HCT116 (cell line): ENCODE results near the gene ABCC1. TPM values are rescaled to one million over a fixed set of nuclear protein-coding genes. Genes with fewer than 3 reads are reported as not detected.

Source experiments
- ATAC-seq: fragments of 200-7000 bp; cut with Tn5 transposase; 2 replicates; pipeline ENCODE4 v1.9.1; 2020; ENCODE audit warnings: mild to moderate bottlenecking, moderate library complexity
- BruUV-seq: library from RNA; stranded (reverse); fragments of 400-500 nt; replicated peaks from 2 replicates; lab custom pipeline; 2021; lab: Mats Ljungman, UMichigan
- CTCF ChIA-PET: fragments of 300-600 bp; sonication (Branson Sonifier 250); formaldehyde crosslinking; loops from one replicate; lab custom pipeline; 2021; ENCODE audit warnings: antibody characterized with exemption; lab: Charles Lee
- POLR2A ChIA-PET: fragments of 300-600, 350-600 bp; sonication (Branson Sonifier 250); formaldehyde crosslinking; loops from one replicate; lab custom pipeline; 2021; ENCODE audit warnings: antibody characterized with exemption; lab: Charles Lee
- RAD21 ChIA-PET, 2 experiments: fragments of 300-600 bp; sonication (Branson Sonifier 250); formaldehyde crosslinking; loops; one replicate each; lab custom pipeline; 2023; ENCODE audit warnings: low total read pairs in 2 of 2; ENCODE audit not compliant: uncharacterized antibody in 2 of 2, unreplicated experiment in 2 of 2, low non-redundant PET in 1 of 2; lab: Charles Lee
- DNase-seq: peaks from one replicate; pipeline ENCODE4 v3.0.0-alpha.2; 2010; ENCODE audit warnings: low read depth, low spot score
- H2AFZ ChIP-seq: fragments of 200-600 bp; shearing (Covaris generic), sonication (generic); 2 replicates; pipeline ENCODE4 v1.6.1; 2017; ENCODE audit warnings: low read depth, mixed run types, mixed read lengths, antibody characterized with exemption, low read length; ENCODE audit not compliant: poor library complexity, severe bottlenecking
- H3K27ac ChIP-seq: 2 replicates; pipeline ENCODE4 v1.5.1; 2012; ENCODE audit warnings: low read depth, low read length
- H3K27me3 ChIP-seq: fragments of 200-600 bp; sonication (generic); 2 replicates; pipeline ENCODE4 v1.6.1; 2016; ENCODE audit warnings: mixed run types, low read length, mixed read lengths; ENCODE audit not compliant: insufficient read depth
- H3K36me3 ChIP-seq, 2 experiments: fragments of 200-500 bp in 1 of 2; fragments of 200-600 bp in 1 of 2; sonication (Bioruptor generic) in 1 of 2; sonication (generic) in 1 of 2; 2 replicates each; pipeline versions ENCODE4 v1.5.1 to v1.6.1; 2014 to 2016; ENCODE audit warnings: low read length in 2 of 2, inconsistent platforms in 1 of 2, mixed read lengths in 1 of 2, mixed run types in 1 of 2; ENCODE audit not compliant: insufficient read depth in 2 of 2, control insufficient read depth in 1 of 2
- H3K4me1 ChIP-seq, 2 experiments: fragments of 200-600 bp in 1 of 2; sonication (generic) in 1 of 2; 2 replicates each; pipeline versions ENCODE4 v1.5.1 to v1.6.1; 2012 to 2017; ENCODE audit warnings: low read length in 2 of 2, inconsistent platforms in 1 of 2, mild to moderate bottlenecking in 1 of 2, mixed read lengths in 1 of 2, mixed run types in 1 of 2, moderate library complexity in 1 of 2; ENCODE audit not compliant: insufficient read depth in 2 of 2, control insufficient read depth in 1 of 2
- H3K4me2 ChIP-seq: fragments of 200-600 bp; sonication (generic); 2 replicates; pipeline ENCODE4 v1.6.1; 2017; ENCODE audit warnings: mixed run types, low read length, mixed read lengths
- H3K4me3 ChIP-seq, 2 experiments: fragments of 200-600 bp in 1 of 2; sonication (generic) in 1 of 2; replicated peaks in 1 of 2; 2 replicates each; pipeline ENCODE4 v1.5.1; 2011 to 2016; ENCODE audit warnings: low read length in 2 of 2, control low read depth in 1 of 2, low read depth in 1 of 2, mild to moderate bottlenecking in 1 of 2, mixed read lengths in 1 of 2, mixed run types in 1 of 2
- H3K79me2 ChIP-seq: fragments of 200-600 bp; sonication (generic); 2 replicates; pipeline ENCODE4 v1.6.1; 2017; ENCODE audit warnings: mild to moderate bottlenecking, mixed run types, low read length, moderate library complexity, mixed read lengths; ENCODE audit not compliant: insufficient read depth
- H3K9ac ChIP-seq: fragments of 200-600 bp; sonication (generic); 2 replicates; pipeline ENCODE4 v1.6.1; 2016; ENCODE audit warnings: low read length, mixed read lengths
- H3K9me2 ChIP-seq: fragments of 200-600 bp; sonication (generic), shearing (Covaris generic); 2 replicates; pipeline ENCODE4 v1.6.1; 2017; ENCODE audit warnings: mixed run types, mild to moderate bottlenecking, moderate library complexity; ENCODE audit not compliant: insufficient read depth
- H3K9me3 ChIP-seq, 2 experiments: fragments of 200-500 bp in 1 of 2; fragments of 200-600 bp in 1 of 2; sonication (Bioruptor generic) in 1 of 2; sonication (generic) in 1 of 2; 2 replicates each; pipeline ENCODE4 v1.6.1; 2014 to 2017; ENCODE audit warnings: low read length in 2 of 2, mixed read lengths in 2 of 2, inconsistent platforms in 1 of 2, low read depth in 1 of 2, mild to moderate bottlenecking in 1 of 2, mixed run types in 1 of 2, moderate library complexity in 1 of 2; ENCODE audit not compliant: control insufficient read depth in 1 of 2, insufficient read depth in 1 of 2
- H4K20me1 ChIP-seq: fragments of 200-600 bp; sonication (generic), shearing (Covaris generic); 2 replicates; pipeline ENCODE4 v1.6.1; 2017; ENCODE audit warnings: mixed run types, mild to moderate bottlenecking, moderate library complexity; ENCODE audit not compliant: insufficient read depth
- ATF3 ChIP-seq: IDR thresholded peaks from 2 replicates; pipeline ENCODE4 v1.6.1; 2012
- CEBPB ChIP-seq: IDR thresholded peaks from 2 replicates; pipeline ENCODE4 v1.6.1; 2012; ENCODE audit warnings: low read depth
- EGR1 ChIP-seq: IDR thresholded peaks from 2 replicates; pipeline ENCODE4 v1.6.1; 2012; ENCODE audit warnings: low read depth
- EZH2 ChIP-seq: fragments of 200-600 bp; sonication (generic); IDR thresholded peaks from 2 replicates; pipeline ENCODE4 v1.6.1; 2017; ENCODE audit warnings: antibody characterized with exemption, mixed run types
- EZH2phosphoT487 ChIP-seq: fragments of 200-600 bp; IDR thresholded peaks from 2 replicates; pipeline ENCODE4 v1.6.1; 2018; ENCODE audit warnings: antibody characterized with exemption, borderline replicate concordance
- FOSL1 ChIP-seq: IDR thresholded peaks from 2 replicates; pipeline ENCODE4 v1.6.1; 2012; ENCODE audit warnings: low read depth
- POLR2A ChIP-seq: IDR thresholded peaks from 2 replicates; pipeline ENCODE4 v1.7.0; 2011; ENCODE audit warnings: borderline replicate concordance; ENCODE audit not compliant: insufficient read depth, insufficient read length; ENCODE audit errors: extremely low read depth
- RAD21 ChIP-seq: IDR thresholded peaks from 2 replicates; pipeline ENCODE4 v1.6.1; 2012; ENCODE audit warnings: low read depth, mild to moderate bottlenecking
- REST ChIP-seq: IDR thresholded peaks from 2 replicates; pipeline ENCODE4 v1.6.1; 2012; ENCODE audit warnings: low read depth
- SRF ChIP-seq: IDR thresholded peaks from 2 replicates; pipeline ENCODE4 v1.6.1; 2012; ENCODE audit warnings: low read depth
- YY1 ChIP-seq: IDR thresholded peaks from 2 replicates; pipeline ENCODE4 v1.6.1; 2011; ENCODE audit warnings: low read length, low read depth, moderate library complexity, mild to moderate bottlenecking; ENCODE audit not compliant: insufficient replicate concordance; ENCODE audit errors: extremely low read depth
- ZFX ChIP-seq: fragments of 450-650 bp; IDR thresholded peaks from 2 replicates; pipeline ENCODE4 v1.6.1; 2017
- ZNF274 ChIP-seq: fragments of 200-500 bp; sonication (Bioruptor generic); IDR thresholded peaks from 2 replicates; pipeline ENCODE4 v1.6.1; 2014; ENCODE audit warnings: mild to moderate bottlenecking, low read depth, low read length, inconsistent platforms
- intact Hi-C: fragments of 100-400 bp; cut with micrococcal nuclease; formaldehyde crosslinking; loops from 2 replicates; pipeline ENCODE4 v1.10.0; 2022
- total RNA-seq: library from RNA; stranded (reverse); gene quantifications from one replicate; pipeline ENCODE4 v1.2.1, GENCODE V29; 2021; ENCODE audit not compliant: unreplicated experiment

ABCC1 gene
- total RNA-seq, 1 experiment from 2014 or later = 61.9 TPM

GRCh38 chr16:16057102-16057501 is 107.7 kb downstream of the ABCC1 start:
- Histone ChIP-seq H3K27me3 (no peaks in the 10 kb centered on the region), H3K4me1 (no peaks in the 10 kb centered on the region), H4K20me1 (no peaks in the 10 kb centered on the region), H2AFZ (no peak overlapping the region), H3K4me2 (no peak overlapping the region), H3K4me3 (no peak overlapping the region), H3K9me2 (no peaks in the 10 kb centered on the region), H3K79me2 (no peaks in the 10 kb centered on the region), H3K36me3 (peaks cover 18 to 19% of the 10 kb centered on the region in 2 experiments; a peak in 3 of 4 replicates), H3K27ac (no peak overlapping the region), H3K9ac (no peak overlapping the region), H3K9me3 (no peaks in the 10 kb centered on the region)
- no TSS peak for BruUV-seq
- RAD21 ChIA-PET = no interaction called here
- POLR2A ChIA-PET = no interaction called here
- CTCF ChIA-PET = no interaction called here
- intact Hi-C loops = no loop called here
- DNase-seq (no peak), ATAC-seq (no peak)
- no peak for TF ChIP-seq ATF3

GRCh38 chr16:16059160-16059559 is 109.7 kb downstream of the ABCC1 start:
- no peak overlapping the region for H3K9ac ChIP-seq
- RAD21 ChIA-PET = no interaction called here
- ATAC-seq = no peak
- H3K36me3 ChIP-seq = peaks cover 13 to 15% of the 10 kb centered on the region in 2 experiments; a peak in 3 of 4 replicates
- no peaks in the 10 kb centered on the region for H3K27me3 ChIP-seq
- H3K9me3 ChIP-seq = no peaks in the 10 kb centered on the region
- H3K9me2 ChIP-seq = no peaks in the 10 kb centered on the region
- CTCF ChIA-PET = no interaction called here
- no peaks in the 10 kb centered on the region for H3K79me2 ChIP-seq
- no peak overlapping the region for H3K4me2 ChIP-seq
- DNase-seq = no peak
- no peaks in the 10 kb centered on the region for H3K4me1 ChIP-seq
- H4K20me1 ChIP-seq = no peaks in the 10 kb centered on the region
- POLR2A ChIA-PET = no interaction called here
- TF ChIP-seq ZNF274 (no peak), SRF (no peak), CEBPB (no peak), FOSL1 (no peak), EZH2 (no peak), YY1 (no peak), EZH2phosphoT487 (no peak), ATF3 (no peak), POLR2A (no peak), EGR1 (no peak), RAD21 (no peak), ZFX (no peak), REST (no peak)
- TF ChIP-seq, all 23 proteins: peak for 0
- BruUV-seq = no TSS peak
- intact Hi-C loops = no loop called here
- no peak overlapping the region for H2AFZ ChIP-seq
- H3K4me3 ChIP-seq = no peak overlapping the region
- H3K27ac ChIP-seq = no peak overlapping the region
